GM18519 (cell line): Measurements from ENCODE around the gene GNAL.

Experiments
- ATAC-seq: cut with Tn5 transposase; IDR thresholded peaks from one replicate; pipeline ENCODE4 v1.9.1; 2021; ENCODE audit warnings: mild to moderate bottlenecking, moderate library complexity; ENCODE audit not compliant: unreplicated experiment, low FRiP score

The GNAL gene

DNA sequence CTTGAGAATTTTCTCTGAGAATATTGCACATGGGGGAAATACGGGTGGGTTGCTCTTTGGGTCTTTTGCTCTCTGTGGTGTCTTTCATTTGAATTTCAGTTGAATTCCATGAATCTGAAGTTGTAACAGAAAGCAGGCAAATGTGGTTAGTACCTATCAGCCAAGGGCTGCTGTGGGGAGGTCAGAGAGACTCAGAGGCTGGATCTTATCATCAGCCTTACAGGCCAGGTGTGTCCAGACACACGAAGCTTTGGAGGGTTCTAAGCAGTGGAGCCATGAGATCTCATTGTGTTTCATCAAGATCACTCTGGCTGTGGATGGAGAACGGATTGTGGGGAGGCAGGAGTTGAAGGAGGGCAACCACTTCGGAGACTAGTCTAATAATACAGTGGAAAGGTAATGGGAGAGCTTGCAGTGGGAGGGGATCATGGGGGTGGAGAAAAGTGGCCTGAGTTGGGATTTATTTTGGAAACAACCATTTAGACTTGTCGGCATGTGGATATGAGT lies 68.1 kb downstream of the GNAL start:
- no peak for ATAC-seq

DNA sequence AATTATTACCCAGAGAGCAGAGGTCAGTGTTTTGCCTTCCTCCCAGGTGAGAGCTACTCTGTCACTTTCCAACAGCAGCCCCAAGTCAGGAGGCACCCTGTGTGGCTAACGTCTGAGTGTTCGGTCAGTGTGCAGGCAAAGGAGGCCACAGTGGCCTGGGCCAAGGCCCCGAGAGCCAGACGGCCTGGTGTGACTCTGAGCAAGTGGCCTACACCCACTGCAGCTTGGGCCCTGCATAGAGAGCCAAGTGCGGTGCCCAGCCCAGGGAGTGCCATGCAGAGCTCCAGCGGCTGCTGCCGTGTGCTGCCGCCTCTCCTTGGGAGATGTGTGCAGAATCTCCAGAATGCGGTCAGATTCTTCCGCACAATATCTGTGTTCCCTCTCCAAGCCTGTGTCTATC lies 70.4 kb downstream of the GNAL start:
- ATAC-seq = no peak

DNA sequence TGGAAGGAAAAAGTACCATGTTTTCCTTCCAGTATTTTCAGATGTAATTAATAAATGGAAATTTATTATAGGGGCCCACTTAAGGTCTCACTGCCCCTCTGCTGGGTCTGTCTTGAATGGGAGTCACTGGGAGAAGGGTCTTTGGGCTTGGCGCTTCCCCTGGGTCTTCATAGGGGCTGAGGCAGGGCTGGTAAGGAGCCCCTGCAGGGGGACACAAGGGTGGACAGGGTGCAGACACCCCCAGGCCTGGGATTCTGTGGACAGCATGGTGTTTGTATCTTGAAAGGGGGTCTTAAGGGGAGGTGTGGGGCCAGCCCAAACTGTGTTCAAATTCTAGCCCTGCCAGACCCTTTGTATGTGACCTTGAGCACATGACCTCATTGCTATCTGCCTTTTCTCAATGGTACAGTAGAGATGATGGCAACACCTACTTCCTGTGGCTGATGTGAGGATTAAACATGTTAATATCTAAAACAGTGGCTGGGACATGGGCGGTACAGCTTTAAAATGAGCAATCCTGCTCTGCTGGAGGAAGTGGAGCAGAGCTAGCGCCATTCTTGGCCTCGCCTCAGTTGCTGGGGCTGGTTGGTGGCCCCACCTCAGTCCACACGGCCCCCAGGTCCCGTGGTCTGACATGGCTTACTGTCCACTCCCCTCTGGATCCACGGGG lies 71.6 kb downstream of the GNAL start:
- no peak for ATAC-seq

DNA sequence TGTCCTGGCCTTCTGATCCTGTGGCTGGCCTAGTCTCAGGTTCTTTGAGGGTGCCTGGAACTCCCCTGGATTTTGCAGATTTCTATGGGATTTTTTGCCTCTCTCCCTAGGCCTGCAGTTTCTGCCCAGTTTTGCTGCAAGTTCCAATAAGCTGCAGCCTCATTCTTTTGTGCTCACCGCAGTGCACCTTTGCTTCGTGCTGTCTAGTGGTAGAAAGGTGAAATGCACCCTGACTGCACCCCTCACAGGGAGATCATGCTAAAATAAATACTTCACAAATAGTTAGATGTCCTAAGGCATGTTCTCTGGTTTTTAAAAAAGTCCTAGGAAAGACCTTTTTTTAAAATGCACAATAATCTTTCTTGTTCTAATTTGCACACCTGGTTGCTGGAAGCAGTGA lies 72.5 kb downstream of the GNAL start:
- no peak for ATAC-seq

DNA sequence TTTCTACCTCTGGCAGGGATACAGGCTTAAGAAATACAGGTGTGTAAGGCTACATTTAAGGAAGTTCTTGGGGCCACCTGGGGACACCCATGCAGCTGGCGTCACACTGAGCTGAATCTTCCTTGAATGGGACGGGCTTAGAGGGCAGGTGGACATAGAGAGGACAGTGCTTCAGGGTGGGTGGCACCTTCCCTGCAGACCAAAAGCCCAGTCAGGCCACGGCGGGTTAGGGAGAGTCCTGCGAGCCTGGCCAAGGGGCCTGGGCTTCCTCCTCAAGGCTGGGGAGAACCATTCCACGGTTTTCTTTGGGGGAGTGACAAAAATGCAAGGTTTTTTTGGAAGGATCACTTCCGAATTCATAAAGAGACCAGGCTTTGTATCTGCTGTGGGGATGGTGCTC lies 73.4 kb downstream of the GNAL start:
- ATAC-seq = no peak

DNA sequence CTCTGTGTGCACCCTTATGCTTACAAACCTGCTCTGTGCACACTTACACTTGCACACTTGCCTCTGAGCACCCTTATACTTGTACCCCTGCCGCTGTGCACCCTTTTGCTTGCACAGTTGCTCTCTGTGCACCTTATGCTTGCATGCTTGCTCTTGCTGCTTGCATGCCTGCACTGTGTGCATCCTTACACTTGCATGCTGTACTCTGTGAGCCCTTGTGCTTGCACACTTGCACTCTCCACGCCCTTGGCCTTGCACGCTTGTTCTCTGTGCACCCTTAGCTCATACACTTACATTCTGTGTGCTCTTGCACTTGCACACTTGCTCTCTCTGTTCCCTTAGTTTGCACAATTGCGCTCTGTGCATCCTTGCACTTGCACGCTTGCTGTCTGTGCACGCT lies 78.3 kb downstream of the GNAL start:
- no peak for ATAC-seq

DNA sequence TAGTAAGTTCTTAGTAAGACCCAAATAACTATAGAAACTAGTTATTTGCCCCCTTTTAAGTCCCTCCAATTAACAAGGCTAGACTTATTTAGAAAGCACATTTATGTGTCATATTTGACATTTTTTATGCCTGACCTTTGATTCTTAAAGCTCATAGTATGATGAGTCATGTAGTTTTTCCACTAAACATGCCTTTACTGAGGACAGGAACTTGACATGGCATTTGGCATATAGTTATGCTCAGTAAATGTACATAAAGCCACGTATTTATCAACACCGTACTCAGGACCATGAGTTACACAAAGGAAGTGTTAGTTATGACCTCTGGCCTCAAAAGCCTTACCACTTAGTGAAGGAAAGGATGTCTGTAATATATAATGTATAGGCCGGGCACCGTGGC lies 78.9 kb downstream of the GNAL start:
- ATAC-seq = no peak

DNA sequence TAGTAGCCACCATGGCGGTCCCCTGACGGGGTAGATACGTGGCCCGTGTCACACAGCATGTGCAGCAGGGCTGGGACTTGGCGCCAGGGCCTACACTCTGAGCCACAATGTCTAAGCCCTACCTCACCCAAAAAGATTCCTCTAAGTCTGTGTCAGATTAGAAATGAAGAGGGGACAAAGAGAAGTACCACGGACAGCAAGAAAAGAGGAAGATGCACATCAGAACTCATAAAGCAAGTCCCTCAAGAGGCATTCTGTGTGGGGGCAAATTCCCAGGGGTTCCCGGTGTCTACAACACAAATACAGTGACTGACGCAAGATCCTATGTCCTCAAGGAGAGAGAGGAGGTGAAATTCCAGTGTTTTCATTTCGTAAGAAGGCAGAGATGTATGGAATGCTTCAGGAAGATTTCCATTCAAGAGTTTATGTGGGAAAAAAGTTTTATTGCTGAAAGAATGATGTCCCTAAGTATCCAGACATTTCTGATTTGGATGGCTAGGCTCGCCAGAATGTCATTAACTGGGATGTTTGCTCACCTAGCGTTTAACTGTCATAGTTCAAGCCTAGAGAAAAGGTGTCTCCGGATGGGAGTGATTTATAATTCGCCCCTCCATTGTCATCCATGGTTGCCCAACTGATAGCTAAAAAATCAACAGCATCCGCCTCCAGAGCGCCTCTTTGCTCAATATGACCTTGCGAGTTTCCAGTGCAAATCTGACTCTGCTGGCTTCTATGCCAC lies 86.5 kb downstream of the GNAL start:
- ATAC-seq = no peak

DNA sequence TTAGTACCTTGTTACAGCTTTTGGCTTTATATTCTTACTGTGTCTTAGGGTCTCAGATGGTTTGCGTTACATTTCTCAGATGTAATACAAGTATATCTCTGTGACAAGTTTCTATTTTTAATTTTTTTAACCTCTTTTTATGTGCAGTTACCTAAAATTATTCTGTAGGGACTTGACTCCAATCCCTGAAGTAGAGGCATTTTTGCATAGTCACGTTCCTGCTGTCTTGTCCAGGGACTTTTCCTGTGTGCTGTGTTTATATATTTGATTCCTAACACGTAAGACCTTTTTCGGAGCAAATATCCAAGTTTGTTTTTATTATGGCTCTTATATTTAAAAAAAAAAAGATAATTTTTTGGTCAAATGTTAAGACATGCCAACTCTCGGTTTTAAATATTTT lies 91.0 kb downstream of the GNAL start:
- no peak for ATAC-seq

DNA sequence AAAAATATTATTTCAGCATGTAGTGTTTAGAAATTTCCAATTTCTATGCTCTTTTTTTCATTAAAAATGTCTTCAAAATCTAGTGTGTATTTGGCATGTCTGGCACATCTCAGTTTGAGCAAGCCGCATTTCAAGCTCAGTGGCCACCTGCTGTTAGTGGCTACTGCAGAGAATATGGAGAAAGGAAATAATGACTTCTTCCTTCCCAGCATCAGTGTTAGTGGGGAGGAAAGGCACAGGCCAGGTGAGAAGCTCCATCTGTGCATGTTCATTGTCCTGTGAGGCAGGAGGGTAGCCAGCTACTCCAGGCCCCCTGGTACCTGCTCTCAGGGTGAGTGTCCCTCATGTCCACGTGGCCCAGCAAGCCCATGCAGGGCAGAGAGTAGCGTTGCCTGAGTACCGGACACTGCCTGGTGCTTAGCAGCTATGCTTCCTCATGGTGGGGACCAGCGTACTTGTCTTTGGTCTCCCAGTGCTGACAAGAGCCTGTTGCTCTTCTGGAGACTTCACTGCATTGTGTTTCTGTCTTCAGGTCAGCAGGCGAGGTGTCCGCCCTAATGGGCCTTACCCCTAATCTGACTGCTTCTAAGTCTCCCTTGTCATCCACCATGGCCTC lies 94.8 kb downstream of the GNAL start:
- ATAC-seq = no peak

DNA sequence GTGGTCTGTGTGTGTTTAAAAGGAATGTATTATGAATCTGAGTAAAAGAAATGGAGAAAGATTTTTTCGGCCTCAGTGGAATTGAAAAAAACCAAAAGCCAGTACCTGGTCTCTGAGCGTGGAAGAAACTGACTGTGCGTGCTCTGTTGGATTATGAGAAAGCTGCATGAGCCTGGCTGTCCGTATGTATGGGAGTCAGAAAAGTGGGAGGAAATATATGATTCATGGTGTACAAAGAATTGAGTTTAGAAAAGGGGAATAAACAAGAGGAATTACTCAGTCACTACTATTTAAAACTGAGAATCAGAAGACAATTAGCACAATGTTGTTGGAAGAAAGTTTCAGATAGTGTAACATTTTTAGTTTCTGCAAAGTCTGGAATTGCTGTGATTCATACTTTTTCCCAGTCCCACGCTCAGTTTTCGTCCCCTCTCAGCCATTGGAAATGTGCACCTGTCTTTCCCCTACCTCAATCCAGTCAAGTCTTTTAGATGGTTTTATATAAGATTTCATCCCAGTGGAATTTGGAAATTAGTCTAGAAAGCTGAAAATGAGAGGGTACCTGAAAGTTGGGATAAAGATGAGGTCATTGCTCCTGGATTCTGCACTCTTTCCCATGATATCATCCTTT lies 95.7 kb downstream of the GNAL start:
- ATAC-seq = no peak

DNA sequence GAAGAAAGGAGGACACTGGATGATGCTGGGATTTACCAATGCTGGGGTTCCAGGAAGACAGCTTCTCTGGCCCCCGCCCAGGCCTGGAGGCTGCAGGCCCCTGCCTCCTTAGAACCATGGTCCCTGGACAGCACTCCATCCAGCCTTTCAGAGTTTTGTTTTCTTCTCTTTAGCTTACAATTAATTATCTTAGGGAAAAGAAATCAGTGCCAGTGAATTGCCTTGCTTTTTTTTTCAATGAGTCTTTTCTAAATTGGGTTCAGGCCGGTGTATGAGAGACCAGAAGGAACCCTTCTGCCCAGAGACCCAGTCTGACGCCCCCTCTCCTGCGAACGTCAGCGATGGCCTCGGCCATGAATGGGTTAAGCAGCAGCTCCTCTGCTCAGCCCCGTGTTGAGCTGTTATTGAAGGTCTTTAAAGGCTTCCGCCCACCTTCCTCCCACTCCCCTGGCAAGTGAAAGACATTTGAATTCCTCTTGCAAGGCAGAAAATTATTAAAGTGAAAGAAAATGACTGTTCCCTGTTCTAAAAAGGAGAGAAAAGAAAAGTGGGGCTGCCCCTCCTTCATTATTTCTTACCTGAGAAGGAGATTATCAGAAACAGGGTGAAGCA lies 96.5 kb downstream of the GNAL start:
- no peak for ATAC-seq

DNA sequence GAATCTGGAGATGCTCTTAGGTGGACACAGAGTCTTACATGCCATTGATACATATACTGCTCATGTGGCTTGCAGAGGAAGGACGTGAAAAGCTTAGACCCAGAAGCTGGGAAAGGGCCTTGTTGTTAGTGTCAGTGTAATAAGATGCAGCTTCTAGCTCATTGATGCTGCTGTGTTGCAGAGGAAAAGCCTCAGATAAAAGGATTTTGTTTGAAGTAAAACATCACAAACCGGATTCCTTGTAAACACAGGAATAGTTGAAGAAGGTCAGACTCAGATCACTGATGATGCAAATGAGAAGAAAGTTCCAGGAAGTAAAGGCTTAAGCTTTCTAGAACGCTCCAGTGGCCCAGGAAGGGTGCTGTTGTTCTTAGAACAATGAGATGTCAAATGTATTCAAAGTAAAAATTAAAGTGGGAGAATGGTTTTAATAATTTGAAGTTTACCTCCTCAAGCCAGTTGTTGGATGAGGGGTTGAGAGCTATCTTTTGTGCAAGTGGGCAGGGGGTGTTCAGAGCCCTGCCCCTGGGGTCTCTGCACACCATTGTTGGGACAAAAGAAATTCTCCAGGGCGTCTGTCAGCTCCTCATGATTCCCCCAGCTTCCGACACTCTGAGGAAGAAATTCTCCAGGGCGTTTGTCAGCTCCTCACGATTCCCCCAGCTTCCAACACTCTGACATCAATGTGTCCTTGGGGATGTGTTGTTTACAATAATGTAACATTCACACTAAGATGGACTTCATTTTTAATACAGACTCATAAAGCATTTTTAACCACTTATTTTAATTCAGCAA lies 100.8 kb downstream of the GNAL start:
- ATAC-seq = no peak

DNA sequence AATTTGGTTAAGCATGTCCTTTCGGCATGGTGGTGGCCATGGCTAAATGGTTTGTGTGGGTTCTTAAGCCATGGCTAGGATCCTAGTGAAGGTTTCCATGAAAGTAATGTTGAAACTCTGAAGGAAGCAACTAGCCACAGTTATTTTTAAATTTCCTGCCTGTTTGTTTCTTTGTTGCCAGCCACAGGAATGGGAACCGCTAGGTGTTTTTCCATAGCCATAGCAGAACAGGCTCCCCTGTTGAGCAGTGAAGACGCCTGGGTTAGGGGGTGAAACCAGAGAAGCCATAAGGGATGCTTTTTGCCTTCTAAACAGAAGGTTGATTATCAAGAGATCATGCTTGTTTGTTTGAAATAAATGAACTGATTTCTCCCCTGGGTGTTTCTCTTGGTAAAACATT lies 102.1 kb downstream of the GNAL start:
- no peak for ATAC-seq

DNA sequence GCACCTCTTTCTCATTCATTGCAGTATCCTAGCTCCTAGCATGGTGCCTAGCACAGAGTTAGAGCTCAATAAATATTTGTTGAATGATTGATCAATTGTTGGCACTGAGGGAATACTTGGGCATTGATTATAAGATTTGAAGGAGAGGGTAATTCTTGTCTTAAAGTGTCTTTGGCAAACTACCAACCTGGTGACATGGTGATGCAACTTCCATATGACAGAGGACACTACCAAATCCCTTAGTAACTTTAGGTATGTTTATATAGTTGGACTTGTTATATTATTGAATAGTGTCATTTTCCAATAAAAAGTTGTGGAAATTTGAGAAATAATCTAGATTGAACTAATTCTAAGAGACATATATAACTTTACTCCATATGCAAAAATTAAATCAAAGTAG lies 103.6 kb downstream of the GNAL start:
- no peak for ATAC-seq

DNA sequence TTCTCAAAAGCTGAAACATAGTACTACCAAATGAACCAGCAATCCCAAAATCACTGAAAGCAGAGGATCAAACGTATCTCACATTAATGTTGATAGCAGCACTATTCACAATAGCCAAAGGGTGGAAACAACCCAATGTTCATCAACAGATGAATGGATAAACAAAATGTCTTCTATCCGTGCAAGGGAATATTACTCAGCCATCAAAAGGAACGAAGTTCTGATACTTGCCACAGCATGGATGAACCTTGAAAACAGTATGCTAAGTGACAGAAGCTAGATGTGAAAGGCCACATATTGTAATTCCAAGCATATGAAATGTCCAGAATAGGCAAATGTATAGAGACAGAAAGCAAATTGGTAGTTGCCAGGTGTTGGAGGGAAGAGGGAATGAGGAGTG lies 105.1 kb downstream of the GNAL start:
- no peak for ATAC-seq

DNA sequence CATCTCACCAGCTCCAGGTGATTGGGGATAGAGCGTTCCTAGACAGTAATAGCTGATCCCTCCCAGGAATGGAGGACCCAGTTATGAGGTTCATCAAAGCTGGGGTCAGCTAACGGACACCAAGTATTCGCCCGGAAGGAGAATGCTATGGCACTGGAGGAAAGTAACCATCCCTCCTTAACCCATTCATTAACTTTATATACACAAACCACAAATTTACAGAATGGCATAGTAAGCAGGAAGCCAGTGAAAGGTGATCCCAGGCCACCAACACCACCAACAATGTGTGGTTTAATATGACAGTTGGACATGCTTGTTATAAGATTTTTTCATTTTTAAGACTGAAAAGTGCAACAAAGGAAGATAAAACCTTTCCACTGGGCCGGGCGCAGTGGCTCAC lies 106.9 kb downstream of the GNAL start:
- no peak for ATAC-seq

DNA sequence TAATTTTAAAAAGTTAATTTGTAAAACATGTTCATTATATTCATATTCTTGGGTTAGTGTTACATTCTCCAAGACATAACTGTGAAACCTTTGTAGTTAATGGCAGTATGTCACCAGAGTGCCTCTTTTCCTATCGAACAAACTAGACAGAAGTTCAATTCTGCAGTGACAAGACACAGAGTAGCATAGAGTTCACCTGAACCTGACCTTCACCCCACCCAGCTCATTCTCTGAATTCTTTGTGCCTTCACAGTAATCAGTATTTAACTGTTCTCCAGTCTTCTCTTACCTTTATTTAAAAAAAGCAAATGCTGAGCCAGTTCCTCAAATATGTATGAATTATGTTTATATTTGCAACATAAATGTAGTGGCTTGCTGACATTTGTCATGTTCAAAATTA lies 109.2 kb downstream of the GNAL start:
- no peak for ATAC-seq

DNA sequence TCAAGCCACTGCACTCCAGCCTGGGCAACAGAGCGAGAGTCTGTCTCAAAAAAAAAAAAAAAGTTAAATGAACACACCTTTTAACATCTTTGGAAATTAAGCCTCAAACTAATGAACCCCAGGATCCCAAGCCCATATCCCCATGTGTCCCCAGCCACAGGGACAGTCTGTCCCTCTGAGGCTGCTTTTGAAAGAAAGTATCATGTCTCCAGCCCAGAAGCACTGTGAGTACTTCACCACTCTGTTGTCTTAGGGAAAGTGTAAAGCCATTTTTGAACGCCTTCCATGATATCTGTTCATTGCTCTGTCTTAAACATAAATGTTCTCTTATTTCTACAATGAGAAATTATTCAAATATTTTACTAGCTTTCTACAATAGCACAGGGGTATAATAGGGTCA lies 110.0 kb downstream of the GNAL start:
- ATAC-seq = no peak
